CD4-positive, alpha-beta T cell (primary cell): ENCODE data around the gene SFSWAP. TPM values are rescaled to one million over a fixed set of nuclear protein-coding genes. Genes with fewer than 3 reads are reported as not detected.

Experiments
- ATAC-seq: fragments of 200-7000 bp; cut with Tn5 transposase; one replicate; pipeline ENCODE4 v1.10.0; 2022; ENCODE audit warnings: mild to moderate bottlenecking; ENCODE audit not compliant: poor library complexity
- CTCF ChIA-PET: fragments of 350-600 bp; sonication (Branson Sonifier 250); formaldehyde crosslinking; loops from one replicate; lab custom pipeline; 2021; ENCODE audit warnings: antibody characterized with exemption, inconsistent platforms; lab: Charles Lee
- POLR2A ChIA-PET: fragments of 350-600 bp; sonication (Branson Sonifier 250); formaldehyde crosslinking; loops from one replicate; lab custom pipeline; 2021; ENCODE audit warnings: antibody characterized with exemption, inconsistent platforms; lab: Charles Lee
- DNase-seq, 14 experiments: peaks; one replicate each; pipeline ENCODE4 v3.0.0-alpha.2; 2013 to 2020; ENCODE audit warnings: mixed read lengths in 2 of 14
- H3K27ac ChIP-seq, 2 donors: one replicate each; pipeline versions ENCODE4 v1.5.1 to v1.7.0; 2013; ENCODE audit warnings: low read length in 2 of 2, low read depth in 1 of 2, mild to moderate bottlenecking in 1 of 2
- H3K27me3 ChIP-seq, 2 experiments: 1 replicate in 1 of 2; 2 replicates in 1 of 2; pipeline versions ENCODE4 v1.6.1 to v1.7.0; 2013; ENCODE audit warnings: low read length in 2 of 2, control low read depth in 1 of 2, mild to moderate bottlenecking in 1 of 2, moderate library complexity in 1 of 2; ENCODE audit not compliant: insufficient read depth in 2 of 2, control insufficient read depth in 1 of 2
- H3K36me3 ChIP-seq: one replicate; pipeline ENCODE4 v1.6.1; 2013; ENCODE audit warnings: low read length, control low read depth; ENCODE audit not compliant: insufficient read depth
- H3K4me1 ChIP-seq: one replicate; pipeline ENCODE4 v1.6.1; 2013; ENCODE audit warnings: low read length, control low read depth; ENCODE audit not compliant: insufficient read depth
- H3K4me3 ChIP-seq: one replicate; pipeline ENCODE4 v1.5.1; 2013; ENCODE audit warnings: mild to moderate bottlenecking, low read length, moderate library complexity
- H3K9me3 ChIP-seq, 2 experiments: 1 replicate in 1 of 2; 2 replicates in 1 of 2; pipeline versions ENCODE4 v1.6.1 to v1.7.0; 2013; ENCODE audit warnings: low read length in 2 of 2, mild to moderate bottlenecking in 2 of 2, control low read depth in 1 of 2, moderate library complexity in 1 of 2; ENCODE audit not compliant: control insufficient read depth in 1 of 2, insufficient read depth in 1 of 2
- H3K27ac Mint-ChIP-seq: one replicate; pipeline ENCODE4 v1.8.0; 2020; ENCODE audit warnings: mixed read lengths
- H3K27me3 Mint-ChIP-seq: one replicate; pipeline ENCODE4 v1.8.0; 2021; ENCODE audit warnings: mixed read lengths
- H3K36me3 Mint-ChIP-seq: one replicate; pipeline ENCODE4 v1.8.0; 2021; ENCODE audit warnings: low read depth, mixed read lengths
- H3K4me1 Mint-ChIP-seq: one replicate; pipeline ENCODE4 v1.8.0; 2021; ENCODE audit warnings: low read depth, mixed read lengths
- H3K4me3 Mint-ChIP-seq: one replicate; pipeline ENCODE4 v1.8.0; 2020; ENCODE audit warnings: mild to moderate bottlenecking, mixed read lengths
- H3K9me3 Mint-ChIP-seq: one replicate; pipeline ENCODE4 v1.8.0; 2020; ENCODE audit warnings: mixed read lengths
- CTCF ChIP-seq: fragments of 200-600 bp; IDR thresholded peaks from one replicate; pipeline ENCODE4 v1.8.0; 2022; ENCODE audit warnings: antibody characterized with exemption, mild to moderate bottlenecking
- intact Hi-C, 2 experiments: fragments of 100-400 bp; cut with DNase I in 1 of 2; cut with micrococcal nuclease in 1 of 2; formaldehyde crosslinking; loops; one replicate each; pipeline versions ENCODE4 v1.15.1 to v1.9.0; 2023 to 2025; cut with DNase I, micrococcal nuclease
- total RNA-seq, 174 experiments: library from RNA in 2 of 174; stranded (reverse) in 2 of 174; gene quantifications; one replicate each; pipeline ENCODE4 v1.2.3 and lab custom pipeline; 2021 to 2026

Gene SFSWAP
- total RNA-seq, 2 experiments from 2014 or later: 88.7 to 98.4 TPM

DNA sequence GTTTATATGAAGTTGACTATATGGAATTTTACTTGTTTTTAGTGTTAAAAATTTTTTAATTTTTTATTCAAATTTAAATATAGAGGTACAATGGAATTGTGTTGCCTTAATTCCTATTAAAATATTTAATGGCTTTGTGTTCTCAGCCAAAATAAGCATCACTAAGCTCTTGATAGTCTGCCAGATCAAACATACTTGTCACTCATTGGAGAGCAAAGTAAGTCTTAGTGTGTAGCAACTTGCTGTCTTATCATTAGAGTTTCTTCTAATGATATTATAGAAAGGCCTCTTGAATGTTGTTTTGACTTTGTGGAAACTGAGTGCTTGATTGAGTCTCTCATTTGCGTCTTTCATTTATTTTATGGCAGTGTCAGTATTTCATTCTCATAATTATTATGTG lies 10.7 kb downstream of the SFSWAP start:
- no peak for ATAC-seq
- ChIA-PET CTCF (no interaction called here), POLR2A (no interaction called here)
- Histone ChIP-seq H3K4me1 (no peaks in the 10 kb centered on the region), H3K9me3 (no peaks in the 10 kb centered on the region), H3K27me3 (no peaks in the 10 kb centered on the region), H3K36me3 (peaks cover 90% of the 10 kb centered on the region), H3K27ac (no peak overlapping the region), H3K4me3 (no peak overlapping the region)
- H3K36me3 Mint-ChIP-seq: peaks cover 97% of the 10 kb centered on the region
- DNase-seq: no peak
- H3K4me3 Mint-ChIP-seq: no peak overlapping the region
- H3K27ac Mint-ChIP-seq: no peak overlapping the region
- no peaks in the 10 kb centered on the region for H3K9me3 Mint-ChIP-seq
- intact Hi-C loops: no loop called here
- peaks cover 24% of the 10 kb centered on the region for H3K4me1 Mint-ChIP-seq
- no peaks in the 10 kb centered on the region for H3K27me3 Mint-ChIP-seq
- TF ChIP-seq CTCF: no peak

- peaks cover 100% of the 10 kb centered on the region for H3K36me3 Mint-ChIP-seq
- no peak for ATAC-seq
- H3K27ac Mint-ChIP-seq: no peak overlapping the region
- H3K4me3 Mint-ChIP-seq: no peak overlapping the region
- Histone ChIP-seq H3K27ac (no peak overlapping the region), H3K4me1 (no peaks in the 10 kb centered on the region), H3K9me3 (no peaks in the 10 kb centered on the region), H3K4me3 (no peak overlapping the region), H3K27me3 (no peaks in the 10 kb centered on the region), H3K36me3 (peaks cover 95% of the 10 kb centered on the region)
- intact Hi-C loops: no loop called here
- ChIA-PET POLR2A (interaction anchor here (1.1 kb wide), 1 partner anchor 226 kb away, joined by 4 read pairs; the partner anchor contains the start of gene EP400), CTCF (no interaction called here)
- peaks cover 24% of the 10 kb centered on the region for H3K4me1 Mint-ChIP-seq
- TF ChIP-seq CTCF: no peak
- no peaks in the 10 kb centered on the region for H3K9me3 Mint-ChIP-seq
- no peak for DNase-seq
- H3K27me3 Mint-ChIP-seq: no peaks in the 10 kb centered on the region
These were observed 12.6 kb downstream of the SFSWAP start for GRCh38 chr12:131723532-131723931.

GRCh38 chr12:131724534-131724933 lies 13.6 kb downstream of the SFSWAP start:
- H3K4me1 Mint-ChIP-seq: peaks cover 24% of the 10 kb centered on the region
- H3K4me3 Mint-ChIP-seq: no peak overlapping the region
- ATAC-seq: no peak
- H3K27ac Mint-ChIP-seq: no peak overlapping the region
- H3K9me3 Mint-ChIP-seq: no peaks in the 10 kb centered on the region
- Histone ChIP-seq H3K4me3 (no peak overlapping the region), H3K27ac (no peak overlapping the region), H3K27me3 (no peaks in the 10 kb centered on the region), H3K9me3 (no peaks in the 10 kb centered on the region), H3K4me1 (no peaks in the 10 kb centered on the region), H3K36me3 (peaks cover 95% of the 10 kb centered on the region)
- ChIA-PET CTCF (no interaction called here), POLR2A (no interaction called here)
- TF ChIP-seq CTCF: no peak
- no peaks in the 10 kb centered on the region for H3K27me3 Mint-ChIP-seq
- no peak for DNase-seq
- peaks cover 100% of the 10 kb centered on the region for H3K36me3 Mint-ChIP-seq
- intact Hi-C loops: no loop called here
